ENCODE measurements around the gene THSD4. TPM values are rescaled to one million over a fixed set of nuclear protein-coding genes. Genes with fewer than 3 reads are reported as not detected.
"Not testable (repeated sequence)": the region's sequence is repeated elsewhere in the genome, so short reads cannot be mapped to it uniquely, and the experiment has no call there.

THSD4 gene
- total RNA-seq, 1 experiment from 2014 or later = 21.7 TPM

DNA sequence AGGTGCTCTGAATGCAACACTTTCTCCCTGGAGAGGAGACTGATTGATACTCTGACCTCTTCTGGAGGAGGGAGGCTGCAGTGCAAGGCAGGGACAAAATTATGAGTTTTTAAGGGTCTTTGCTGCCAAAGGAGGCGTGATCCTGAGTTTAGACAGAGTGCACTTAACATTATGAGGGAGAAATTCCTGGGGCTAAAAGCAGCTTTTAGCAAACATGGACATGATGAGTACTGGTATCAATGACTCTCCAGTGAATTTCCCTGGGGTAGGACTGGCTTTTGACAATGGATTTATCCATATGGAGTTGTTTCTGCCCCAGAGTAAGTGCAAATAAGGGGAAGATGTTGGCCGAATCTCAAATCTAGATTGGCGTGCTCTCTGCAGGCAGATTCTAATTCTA is 133.1 kb downstream of the THSD4 start:
- DNase-seq (ENCODE audit: extremely low read depth, low read depth) = no peak

DNA sequence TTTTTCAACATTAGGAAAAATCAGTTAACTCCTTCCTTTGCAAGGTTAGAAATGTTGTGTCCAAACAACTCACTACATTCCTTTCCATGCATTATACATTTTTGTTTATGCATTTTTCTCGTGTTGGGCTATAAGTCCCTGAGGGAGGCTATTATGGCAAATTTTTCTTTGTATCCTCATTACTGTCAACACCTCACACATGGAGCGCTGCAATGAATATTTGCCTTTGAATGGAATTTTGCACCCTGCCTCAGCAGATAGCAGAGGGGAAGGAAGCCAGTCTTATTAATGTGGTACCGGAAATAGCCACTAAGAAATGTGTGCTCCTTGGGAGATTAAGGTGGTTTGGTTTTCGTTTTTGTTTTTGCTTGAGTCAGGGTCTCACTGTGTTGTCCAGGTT is 134.7 kb downstream of the THSD4 start:
- no peak for DNase-seq (ENCODE audit: extremely low read depth, low read depth)

DNA sequence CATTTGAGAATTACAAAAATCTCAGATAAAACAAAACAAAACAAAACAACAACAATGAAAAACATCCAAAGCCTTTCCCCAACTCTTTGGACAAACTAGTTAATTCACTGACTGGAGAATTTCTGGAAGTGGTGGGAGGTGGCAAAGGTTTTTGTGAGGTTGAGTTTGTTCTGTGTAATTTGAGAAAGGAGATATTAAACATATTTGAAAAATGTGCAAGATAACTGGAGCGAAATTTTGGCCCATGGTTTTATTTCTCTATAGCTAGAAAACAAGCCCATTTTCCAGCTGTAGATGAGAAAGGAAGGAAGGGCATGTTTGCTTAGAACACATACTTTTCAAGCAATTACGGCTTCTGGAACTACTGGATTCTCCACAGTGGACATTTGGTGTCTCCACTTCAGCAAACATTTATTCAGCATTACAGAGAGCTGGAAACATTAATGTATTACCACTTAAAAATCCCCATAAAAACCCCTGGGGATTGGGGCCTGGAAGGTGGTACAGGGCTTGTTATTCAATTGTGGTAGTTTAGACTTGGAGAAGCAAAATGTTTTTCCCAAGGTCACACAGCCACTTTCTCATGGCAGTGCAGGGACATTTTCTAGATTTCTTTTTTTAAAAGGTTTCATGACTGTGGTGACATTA is 135.8 kb downstream of the THSD4 start:
- no peak for DNase-seq (ENCODE audit: extremely low read depth, low read depth)

DNA sequence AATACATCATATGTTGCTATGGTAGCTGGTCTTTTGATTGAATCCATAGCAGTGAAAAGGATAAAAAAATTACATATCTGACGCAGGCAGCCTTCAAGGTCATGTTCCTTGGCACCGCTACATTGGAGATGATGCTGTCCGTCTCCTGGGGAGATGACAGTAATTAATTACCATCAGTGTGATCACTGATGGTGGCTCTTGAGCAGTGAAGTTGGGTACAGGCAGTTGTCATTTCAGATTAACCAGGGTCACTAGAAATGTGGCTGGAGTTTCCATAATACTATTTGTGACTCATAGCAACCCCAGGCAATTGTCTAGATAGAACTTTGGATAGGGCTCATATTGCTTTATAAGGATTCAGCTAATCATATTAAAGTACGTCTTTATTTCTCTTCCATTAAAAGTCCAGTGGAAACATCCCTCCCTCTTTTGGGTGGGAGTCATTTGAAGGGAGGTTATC is 136.3 kb downstream of the THSD4 start:
- DNase-seq (ENCODE audit: extremely low read depth, low read depth) = no peak

DNA sequence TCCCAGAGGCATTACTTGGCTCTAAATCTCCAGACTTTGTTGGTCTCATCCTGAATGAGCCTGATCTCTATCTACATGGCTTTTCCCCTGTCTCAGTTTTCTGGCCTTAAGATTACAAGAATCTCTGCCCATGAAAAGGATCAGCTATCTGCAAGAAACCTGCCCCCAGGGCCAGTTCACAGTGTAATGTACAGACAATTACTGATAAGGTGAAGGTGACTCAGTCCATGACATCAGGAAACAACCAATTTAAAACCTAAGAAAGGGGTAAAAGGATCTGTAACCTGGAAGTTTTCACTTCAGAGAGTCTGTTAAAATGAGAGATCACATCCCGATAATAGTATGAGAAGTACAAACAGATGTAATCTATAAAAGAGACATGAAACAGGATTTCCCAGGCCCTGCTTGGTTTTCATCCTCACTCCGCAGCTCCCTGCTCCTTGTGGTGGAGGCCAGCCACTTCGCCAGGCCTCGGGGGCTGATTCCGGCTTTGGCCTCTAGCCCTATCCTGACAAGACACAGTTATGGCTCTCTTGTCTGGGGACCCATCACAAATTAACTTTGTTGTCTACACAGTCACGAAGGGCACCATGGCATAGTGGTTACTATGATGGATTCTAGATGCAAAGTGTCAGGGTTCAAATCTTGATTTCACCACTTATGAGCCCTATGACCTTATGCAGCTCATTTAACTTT is 136.9 kb downstream of the THSD4 start:
- peak; percentile 33 for DNase-seq (ENCODE audit: extremely low read depth, low read depth)

DNA sequence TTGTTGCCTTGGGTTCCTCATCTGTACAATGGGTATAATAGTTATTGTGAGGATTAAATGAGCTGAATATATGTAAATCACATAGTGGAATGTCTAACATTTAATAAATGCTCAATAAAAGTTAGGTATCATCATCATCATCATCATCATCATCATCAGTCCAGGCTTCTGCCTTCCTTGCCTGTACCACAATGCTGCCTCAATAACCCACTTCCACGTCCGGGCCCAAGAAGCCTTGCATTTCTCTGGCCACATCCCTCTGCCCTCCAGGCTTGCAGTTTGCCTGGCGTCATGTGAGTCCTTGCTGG is 137.4 kb downstream of the THSD4 start:
- no peak for DNase-seq (ENCODE audit: extremely low read depth, low read depth)

DNA sequence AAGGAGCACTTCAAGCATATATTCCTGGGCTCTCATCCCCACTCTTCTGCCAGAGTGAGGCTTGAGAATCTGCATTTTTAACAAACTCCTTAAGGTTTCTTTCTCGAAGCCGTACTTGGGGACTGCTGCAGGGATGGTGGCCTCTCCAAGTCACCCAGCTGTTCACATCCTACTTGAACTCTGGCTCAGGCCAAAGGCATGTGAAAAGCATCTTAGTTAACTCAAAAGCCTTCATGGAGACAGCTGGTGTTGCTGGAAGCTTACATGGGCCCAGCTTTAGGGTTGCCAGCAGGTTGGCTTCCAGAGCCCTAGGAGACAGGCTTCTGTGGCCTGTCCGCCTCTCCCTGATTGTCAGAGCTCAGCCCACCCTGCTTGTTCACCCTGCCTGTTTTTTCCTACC is 139.2 kb downstream of the THSD4 start:
- no peak for DNase-seq (ENCODE audit: extremely low read depth, low read depth)

DNA sequence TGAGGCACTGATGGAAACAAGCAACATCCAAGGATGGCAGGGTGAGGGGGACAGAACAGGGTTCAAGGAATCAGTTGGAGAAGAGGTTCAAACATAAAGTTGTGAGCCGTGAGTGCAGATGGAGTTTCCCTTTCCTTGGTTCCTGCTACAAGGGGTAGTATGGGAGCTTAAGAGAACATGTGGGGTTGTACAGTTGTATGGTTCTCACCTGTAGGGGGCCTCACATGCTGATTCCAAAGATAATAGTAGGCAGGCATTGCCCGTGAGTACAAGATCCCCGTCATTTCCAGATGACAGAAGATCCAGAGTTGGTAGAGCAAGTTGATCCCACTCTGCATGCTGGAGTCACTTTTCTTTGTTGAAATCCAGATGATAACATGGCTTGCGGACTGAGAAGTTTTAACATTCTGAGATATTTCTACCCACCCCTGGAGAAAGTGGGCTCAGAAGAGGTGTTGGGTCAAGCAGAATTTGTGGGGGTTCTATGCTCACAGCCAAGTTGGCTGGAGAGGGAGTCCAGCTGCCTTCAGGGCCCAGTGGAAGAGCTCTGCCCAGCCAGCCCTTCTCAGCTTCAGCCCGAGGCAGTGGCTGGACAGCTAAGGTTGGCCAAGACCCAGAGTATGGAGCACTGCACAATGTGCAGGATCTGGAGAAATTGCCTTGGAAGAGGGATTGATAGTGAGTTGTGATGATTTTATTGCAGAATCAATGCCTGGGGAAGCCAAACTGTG is 141.8 kb downstream of the THSD4 start:
- no peak for DNase-seq (ENCODE audit: extremely low read depth, low read depth)

DNA sequence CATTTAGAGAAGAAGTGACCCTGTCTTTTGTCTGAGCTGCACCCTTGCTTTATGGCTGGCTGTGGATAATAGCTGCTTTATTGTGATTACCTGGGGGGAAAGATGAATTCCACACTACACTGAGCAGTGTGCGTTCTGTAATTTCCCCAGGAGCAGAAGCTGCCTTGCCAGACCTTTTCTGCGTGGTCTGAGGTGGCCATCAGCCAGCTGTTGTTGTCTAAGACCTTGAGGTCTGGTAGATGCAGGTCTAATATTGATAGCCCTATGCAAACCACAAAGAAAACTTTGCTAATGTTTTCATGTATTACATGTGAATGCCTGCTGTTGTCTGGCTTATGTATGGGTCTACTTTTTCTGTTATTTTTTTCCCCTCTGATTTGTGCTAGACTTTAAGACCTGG is 144.6 kb downstream of the THSD4 start:
- no peak for DNase-seq (ENCODE audit: extremely low read depth, low read depth)

DNA sequence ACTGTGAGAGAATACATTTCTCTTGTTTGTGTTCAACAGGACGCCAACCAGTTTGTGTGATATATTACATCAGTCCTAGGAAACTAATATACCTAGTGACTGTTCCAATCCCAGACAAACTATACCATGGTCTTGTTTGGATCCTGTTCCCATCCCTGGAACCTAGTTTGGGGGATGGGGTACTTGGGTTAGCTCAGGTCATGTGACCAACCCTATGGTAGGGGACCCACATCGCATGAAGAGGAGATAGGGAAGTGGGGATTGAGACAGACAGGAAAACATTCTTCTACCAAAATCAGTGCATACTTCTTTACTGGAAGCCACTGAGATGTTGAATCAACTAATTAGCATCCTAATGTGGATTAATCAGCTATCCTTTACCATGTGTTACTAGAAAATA is 146.1 kb downstream of the THSD4 start:
- no peak for DNase-seq (ENCODE audit: extremely low read depth, low read depth)

DNA sequence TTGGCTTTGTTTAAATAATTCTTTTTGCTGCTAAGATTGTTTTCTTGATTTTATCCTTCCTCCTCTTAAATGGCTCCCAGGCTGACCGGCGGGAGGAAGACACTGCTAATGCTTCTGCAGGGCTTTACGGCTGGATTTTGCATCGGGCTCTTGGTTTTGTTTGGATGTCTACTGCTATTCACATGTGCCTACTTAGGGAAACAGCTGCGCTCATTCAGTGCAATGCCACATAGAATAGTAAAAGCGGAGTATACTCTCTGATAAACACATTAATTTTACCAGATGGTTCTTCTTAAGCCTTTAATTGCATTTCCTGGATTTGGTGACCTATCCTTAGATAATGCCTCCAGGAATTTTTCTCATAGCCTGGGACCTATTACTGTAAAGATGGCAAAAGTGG is 146.6 kb downstream of the THSD4 start:
- DNase-seq (ENCODE audit: extremely low read depth, low read depth) = no peak

DNA sequence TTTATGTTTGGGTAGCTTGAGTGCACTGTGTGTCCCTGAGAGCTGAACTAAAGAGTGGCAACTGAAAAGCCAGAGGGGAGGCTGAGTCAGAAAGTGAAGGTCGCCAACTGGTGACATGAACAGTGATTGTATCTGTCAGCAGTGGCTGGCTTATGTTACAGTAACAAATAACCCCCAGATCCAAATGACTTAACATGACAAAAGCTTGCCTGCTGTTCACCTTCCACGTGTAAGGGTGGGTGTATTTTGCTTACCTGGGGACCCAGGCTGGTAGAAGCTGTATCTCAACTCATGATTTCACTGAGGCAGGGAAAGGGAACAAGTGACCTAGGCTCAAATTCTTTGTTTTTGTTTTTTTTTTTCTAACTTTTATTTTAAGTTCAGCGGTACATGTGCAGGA is 147.3 kb downstream of the THSD4 start:
- no peak for DNase-seq (ENCODE audit: extremely low read depth, low read depth)

DNA sequence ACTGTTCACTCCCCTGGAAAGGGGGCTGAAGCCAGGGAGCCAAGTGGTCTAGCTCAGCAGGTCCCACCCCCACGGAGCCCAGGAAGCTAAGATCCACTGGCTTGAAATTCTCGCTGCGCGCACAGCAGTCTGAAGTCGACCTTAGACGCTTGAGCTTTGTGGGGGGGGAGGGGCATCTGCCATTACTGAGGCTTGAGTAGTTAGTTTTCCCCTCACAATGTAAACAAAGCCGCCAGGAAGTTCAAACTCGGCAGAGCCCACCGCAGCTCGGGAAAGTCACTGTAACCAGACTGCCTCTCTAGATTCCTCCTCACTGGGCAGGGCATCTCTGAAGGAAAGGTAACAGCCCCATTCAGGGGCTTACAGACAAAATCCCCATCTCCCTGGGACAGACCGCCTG is 150.3 kb downstream of the THSD4 start:
- not testable (repeated sequence) for DNase-seq (ENCODE audit: extremely low read depth, low read depth)

DNA sequence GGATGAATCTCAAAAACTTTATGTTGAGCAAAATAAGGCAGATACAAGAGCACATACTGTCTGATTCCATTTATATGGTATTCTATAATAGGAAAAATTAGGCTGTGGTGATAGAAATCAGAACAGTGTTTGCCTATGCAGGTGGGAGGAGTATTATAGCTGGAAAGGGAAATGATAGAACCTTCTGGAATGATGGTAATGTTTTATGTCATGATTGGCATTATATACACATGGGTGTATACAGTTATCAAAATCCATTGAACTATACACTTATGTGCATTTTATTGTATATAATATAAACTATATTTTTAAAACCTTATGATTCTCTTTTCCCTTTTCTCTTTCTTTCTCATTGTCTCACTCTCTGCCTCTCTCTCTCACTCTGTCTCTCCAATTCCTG is 156.1 kb downstream of the THSD4 start:
- DNase-seq (ENCODE audit: extremely low read depth, low read depth) = no peak

DNA sequence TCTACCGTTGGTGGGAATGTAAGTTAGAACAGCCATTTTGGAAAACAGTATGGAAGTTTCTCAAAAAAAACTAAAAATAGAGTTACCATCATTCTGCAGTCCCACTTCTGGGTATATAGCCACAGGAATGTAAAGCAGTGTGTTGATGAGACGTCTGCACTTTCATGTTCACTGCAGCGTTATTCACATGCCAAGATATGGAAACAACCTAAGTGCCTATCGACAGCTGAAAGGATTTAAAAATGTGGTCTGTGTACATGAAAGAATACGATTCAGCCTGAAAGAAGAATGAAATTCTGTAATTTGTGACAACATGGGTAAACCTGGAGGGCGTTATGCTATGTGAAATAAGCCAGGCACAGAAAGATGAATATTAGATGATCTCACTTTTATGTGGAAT is 157.7 kb downstream of the THSD4 start:
- DNase-seq (ENCODE audit: extremely low read depth, low read depth) = no peak

DNA sequence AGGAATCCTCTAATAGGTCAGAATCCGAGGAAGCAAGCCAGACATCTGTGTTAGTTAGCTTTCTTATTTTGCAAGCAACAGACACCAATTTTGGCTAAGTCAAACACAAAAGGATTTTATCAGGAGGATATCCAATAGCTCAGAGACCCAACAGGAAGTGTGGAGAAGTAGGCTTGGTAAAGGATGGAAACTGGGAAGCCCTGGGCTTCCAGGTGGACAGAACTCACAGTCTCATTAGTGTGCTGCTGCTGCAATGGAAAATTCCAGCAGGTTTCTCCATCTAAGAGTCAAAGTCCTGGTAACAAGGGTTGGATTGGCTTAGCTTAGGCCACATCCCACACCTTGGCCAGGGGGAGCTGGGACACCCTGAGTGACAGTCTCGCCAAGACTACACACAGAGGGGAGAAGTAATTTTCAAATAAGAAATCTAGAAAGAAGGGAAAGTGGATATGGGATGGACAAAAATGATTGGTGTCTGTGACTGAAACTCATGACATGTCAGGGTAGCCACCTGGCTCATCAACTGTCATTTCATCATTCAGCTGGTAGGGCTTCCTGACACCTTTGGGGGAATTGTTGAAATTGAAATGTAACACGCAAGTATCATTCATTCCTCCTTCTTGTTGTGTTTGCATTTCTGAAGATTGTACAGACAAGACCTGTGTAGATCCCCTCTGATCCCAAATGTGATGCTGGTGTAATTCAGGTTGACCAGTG is 158.6 kb downstream of the THSD4 start:
- DNase-seq (ENCODE audit: extremely low read depth, low read depth) = no peak

DNA sequence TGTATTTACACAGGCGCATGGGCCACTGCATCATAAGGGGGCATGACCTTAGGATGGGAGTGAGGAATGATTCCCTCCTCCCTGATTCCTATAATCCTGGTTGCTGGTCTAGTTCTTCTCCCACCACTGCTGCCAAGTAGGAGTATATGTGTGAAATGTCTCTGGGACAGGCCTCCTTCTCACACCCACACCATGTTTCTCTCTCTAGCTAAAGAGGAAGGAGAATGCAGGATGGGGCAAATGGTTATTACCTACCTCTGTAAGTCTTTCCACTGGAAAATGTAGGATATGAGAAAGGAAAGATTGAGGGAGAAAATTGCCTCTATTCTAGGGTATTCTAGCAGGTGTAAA is 159.2 kb downstream of the THSD4 start:
- no peak for DNase-seq (ENCODE audit: extremely low read depth, low read depth)

DNA sequence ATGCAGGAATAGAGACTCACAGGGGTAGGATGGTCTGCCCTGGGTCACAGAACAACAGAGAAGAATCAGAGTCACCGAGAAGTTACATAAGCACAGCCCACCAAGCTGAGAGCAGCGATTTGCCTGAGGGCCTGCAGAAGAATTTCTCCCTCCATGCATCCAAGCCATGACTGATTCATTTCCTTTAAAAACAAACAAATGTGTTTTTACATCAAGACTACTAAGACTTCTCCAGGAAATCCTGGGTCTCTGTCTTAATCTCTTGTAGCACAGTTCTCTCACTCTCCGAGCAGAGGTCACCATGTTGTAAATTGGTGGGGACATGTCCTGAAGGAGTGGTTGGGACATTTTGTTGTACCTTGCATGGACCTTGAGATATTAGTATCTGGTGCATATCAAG is 159.8 kb downstream of the THSD4 start:
- peak; percentile 48 for DNase-seq (ENCODE audit: extremely low read depth, low read depth)

DNA sequence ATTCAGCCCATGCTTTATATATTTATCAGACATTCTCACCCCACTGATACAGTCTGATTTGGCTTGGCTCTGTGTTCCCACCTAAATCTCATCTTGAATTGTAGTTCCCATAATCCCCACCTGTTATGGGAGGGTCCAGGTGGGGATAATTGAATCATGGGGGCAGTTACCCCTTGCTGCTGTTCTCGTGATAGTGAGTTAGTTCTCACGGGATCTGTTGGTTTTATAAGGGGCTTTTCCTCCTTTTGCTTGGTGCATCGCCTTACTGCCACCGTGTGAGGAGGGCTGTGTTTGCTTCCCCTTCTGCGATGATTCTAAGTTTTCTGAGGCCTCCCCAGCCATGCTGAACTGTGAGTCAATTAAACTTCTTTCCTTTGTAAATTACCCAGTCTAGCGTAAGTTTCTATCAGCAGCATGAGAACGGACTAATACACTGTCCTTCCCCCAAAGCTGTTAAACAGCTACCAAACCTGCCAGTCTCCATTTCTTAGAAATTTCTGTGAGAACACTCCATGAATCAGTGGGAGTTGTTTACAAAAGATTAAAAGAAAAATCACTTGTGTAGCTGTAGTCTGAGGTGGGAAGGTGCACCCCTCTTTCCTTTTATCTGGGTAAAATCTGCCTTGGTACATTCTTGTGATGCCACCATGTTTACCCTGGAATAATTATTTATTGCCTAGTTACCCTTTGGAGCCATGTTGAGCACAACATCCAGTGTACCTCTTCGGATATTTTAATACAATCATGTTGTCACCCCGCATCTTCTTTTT is 160.5 kb downstream of the THSD4 start:
- DNase-seq (ENCODE audit: extremely low read depth, low read depth) = no peak

DNA sequence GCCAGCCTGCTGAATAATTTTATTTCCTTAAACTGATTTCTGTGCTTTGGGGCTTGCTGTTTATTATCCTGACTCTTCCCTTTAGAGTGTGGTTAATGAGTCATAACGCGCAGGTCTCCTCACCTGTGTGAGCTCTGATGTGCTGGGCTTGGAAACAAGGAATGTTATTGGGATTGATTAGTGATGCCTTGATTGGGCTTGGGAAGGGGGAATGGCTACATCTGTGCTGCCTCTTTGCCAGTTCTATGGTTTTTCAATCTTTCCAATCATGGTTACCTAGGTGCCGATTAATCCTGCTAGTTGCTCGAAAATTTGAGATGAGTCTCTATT is 161.0 kb downstream of the THSD4 start:
- DNase-seq (ENCODE audit: extremely low read depth, low read depth) = no peak

Measured in NCI-H460 (cell line).